ENCODE measurements around the gene MPIG6B.

Gene MPIG6B

DNA sequence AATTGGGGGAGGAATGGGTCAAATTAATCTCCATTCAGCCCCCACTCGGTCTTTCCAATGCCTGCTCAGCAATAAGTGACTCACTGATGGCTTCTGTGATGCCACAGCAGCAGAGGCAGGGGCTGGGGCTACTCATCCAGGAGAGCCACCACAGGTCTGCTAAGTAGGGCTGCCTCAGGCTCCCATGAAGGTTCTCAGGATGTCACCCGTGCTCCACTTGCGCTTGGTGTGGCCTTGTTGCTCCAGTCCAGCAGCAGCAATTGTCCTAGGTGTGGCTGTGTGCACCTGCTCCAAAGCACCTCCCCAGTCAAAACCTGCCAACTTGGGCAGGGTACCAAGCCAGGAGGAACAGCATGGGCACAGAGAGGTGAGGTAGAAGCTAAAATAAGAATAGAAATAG is 1.0 kb upstream of the MPIG6B start:
- no peak for FAIRE-seq

DNA sequence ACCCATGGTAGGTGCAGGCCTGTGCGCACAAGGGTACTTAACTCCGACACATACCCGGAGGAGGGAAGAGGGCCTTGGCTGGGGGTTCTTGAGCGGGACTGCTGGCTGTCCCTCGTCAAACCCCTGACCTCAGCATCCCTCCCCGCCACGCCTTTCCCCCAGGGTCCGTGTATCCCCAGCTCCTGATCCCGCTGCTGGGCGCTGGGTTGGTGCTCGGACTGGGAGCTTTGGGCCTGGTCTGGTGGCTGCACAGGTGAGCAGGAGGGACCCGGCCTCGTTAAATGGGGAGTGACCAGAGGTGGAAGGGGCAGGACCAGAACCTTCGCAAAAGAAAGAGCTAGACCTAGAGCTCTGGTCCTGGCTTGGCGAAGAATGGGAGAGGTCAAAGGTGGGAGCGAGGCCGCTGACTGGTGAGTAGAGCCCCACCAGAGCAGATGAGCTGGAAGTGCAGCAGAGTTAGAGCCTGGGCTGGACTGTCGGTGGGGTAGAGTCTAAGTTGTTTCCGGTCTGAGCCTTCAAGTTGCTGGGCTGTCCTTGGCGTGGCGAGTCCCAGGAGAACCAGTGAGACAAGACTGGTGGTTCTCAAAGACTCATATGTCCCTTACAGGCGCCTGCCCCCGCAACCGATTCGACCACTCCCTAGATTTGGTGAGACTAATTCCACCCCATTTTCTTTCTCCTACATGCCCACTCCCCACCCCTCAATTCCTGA is 963 bp downstream of the MPIG6B start:
- no peak for FAIRE-seq

DNA sequence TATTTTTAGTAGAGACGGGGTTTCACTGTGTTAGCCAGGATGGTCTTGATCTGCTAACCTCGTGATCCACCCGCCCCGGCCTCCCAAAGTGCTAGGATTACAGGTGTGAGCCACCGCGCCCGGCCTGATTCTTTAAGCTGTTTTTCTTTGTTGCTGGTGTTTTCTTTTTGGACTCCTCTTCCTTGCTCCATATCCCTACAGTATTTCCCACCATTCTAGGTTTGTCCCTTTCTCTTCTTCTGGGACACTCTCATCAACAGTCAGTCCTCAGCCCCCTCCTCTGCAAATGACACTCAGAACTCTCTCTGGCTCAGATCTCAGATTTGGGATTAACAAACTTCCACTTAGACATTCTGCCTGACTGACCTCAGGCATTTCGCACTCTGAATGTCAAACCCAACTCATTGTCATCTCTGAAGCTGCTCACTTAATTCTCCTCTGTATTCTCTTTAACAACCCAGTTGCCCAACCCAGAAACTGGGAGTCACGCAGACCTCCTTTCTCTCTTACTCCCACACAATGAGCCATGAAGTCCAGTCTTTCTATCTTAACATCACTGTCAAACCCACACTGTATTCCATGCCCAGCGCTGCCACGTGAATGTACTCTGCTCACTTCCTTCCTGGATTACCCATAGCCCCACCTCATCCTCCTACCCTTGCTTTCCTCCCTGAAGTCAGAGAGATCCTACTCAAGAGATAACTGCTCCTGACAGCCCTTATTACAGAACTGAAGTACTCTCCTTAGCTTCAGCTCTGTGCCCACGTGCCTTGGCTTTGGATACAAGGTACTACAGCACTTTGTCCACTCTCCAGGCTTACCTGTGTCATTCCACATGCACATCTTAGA is 2.6 kb downstream of the MPIG6B start:
- FAIRE-seq = no peak

DNA sequence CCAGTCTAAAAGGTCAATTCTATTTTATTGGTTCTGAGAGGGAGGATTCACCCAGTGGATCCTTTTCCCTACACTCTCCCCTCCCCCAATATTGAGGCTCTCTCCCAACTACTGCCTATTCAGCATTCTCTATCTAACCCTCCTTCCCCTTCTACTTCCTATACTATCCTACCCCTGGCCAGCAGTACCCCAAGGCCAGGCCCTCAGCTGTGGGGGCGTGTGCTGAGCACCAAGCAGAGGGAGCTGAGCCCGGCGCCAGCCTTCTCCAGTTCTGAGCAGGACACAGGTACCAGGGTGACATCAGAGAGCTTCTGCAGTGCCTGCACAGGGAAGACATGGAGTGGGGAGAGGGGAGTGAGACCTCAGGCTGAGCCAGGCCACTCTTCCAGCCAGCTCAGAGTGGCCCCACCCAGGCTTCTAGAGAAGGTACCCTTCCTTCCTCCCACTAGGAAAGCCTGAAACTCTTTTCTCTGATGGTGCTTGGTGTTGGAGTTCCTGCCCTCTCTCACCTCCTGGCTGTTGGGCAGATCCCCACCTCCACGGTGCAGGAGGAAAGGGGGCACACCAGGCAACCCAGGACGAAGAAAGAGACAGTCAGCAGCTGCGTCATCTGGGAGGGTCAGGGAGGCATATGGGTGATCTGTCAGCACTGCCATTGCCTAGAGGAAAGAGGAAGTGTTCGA is 4.0 kb downstream of the MPIG6B start:
- FAIRE-seq = no peak

DNA sequence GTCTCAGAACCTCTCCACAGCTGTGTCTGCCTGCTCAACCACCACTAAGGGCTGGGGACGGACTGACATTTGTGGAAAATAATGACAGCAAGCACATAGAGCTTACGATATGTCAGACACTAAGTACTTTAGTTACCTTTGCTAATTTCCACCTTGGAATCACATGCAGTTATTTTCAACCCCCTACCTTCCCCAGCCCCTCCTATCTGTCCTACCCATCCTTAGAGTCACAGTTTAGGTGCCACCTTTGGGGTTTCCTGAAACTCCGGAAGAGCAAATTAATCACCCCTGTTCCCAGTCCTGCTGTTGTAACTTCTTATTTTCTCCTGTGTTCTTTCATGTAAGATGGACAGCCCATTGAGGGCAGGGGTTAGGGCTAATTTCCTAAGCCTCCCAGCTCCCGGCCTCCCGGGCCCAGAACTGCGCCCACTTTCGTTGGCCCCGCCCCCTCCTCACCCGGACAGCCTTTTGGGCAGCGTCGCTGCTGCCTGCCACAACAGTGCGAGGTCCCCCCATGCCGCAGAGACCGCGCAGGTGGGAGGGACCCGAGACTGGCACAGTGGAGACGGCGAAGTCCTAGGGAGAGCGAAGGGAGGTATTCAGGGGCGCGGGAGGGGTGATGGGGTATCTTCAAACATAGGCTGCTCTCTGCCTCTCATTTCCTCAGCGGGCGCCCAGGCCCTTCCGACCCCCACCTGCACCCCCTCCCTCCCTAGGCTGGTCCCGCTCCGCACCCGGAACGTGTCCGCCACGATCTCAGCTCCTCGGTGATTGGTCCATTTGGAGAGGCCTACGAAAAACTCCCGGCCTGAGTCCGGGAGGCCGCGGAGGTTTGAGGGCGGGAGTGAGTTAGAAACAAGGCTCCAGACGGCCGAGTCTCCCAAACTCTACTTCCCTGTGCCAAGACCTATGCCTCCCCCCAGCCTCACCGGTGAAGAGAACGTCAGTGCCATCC is 4.8 kb downstream of the MPIG6B start:
- no peak for FAIRE-seq

DNA sequence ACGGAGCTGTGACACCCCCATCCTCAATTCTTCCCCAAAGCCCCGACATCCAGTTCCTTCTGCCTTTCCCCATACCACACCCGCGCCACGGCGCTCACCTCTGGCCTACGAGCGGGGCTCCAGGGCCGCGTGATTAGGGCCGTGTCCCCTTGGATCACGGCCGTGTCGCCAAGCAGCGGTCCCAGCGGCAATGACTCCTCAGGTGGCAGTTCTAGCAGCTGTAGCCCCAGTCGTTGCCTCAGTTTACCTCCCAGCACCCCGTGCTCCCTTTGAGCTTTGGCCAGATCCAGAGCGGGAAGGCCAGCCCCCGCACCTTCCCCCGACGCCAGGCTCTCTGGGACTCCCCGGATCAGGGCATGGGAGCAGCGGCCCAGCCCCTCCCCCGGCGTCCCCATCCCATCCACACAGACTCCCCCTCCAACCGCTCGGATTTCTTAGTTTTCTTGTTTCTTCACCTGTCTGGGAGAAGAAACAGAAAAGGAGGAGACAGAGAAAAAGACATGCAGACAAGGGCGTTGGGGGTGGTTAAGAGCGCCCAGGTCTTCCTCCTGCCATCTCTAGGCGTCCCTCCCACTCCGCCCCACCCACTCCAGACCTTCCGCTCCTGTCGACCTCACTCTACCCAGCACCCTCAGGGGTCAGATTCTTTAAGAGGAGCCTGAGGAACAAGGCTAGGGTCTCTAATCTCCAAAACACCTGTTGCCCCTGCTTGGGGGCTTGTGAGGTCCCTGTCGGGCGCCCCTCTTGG is 5.8 kb downstream of the MPIG6B start, which contains the start of gene DDAH2:
DDAH2 (minus strand) TSS at position 533 of the 748 bp plus-strand sequence; CDS start at position 395, 138 bp downstream.
- no peak for FAIRE-seq

DNA sequence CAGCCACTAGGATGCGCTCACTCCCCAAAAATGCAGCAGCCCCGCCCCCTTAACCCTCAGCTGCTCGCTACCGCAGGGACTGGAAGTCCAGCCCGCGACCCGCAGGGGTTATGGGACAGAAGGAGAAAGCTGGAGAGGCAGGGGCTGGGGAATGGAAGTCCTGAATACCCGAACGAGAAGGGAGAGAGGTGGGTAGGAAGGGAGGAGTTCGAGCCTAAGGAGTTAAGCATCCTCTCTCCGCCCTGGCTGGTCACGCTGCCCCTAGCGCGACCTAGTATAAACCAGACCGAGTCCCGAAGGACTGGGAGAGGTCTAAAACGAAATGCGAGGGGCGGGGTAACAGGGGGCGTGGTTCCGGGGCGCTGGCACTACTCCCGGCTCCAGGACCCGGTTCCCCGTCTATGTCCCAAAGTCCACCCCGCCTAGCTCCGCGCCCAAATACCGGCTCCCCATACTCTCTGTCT is 6.4 kb downstream of the MPIG6B start:
- FAIRE-seq = peak; percentile 37

DNA sequence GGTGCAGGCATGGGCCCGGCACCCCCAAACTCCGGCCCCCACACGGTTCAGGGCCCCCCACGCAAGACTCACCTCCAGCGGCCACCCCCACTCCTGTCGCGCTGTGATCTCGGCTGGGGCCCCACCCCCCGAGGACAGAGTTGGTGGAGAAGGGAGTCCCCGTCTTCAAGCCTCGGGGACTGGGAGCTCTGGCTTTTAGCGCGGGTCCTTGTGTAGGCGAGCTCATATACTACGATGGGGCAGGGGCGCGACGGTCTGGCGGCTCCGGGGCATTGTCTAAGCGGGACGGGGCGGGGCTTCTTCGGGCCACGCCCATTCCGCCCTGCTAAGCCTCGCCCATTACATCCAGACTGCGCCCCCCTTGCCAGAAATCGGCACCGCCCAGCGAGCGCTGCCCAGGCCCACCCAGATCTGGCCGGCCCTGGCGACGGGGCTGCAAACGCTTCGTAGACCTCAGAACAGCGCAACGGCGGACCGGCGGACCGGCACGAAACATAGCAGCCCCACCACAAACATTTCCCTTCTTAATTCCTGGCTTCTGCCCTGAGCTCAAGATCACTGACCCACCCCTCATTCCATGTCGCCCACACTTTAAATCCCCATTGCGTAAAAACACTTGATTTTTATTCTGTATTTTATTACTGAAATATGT is 6.9 kb downstream of the MPIG6B start:
- peak; percentile 8 for FAIRE-seq

DNA sequence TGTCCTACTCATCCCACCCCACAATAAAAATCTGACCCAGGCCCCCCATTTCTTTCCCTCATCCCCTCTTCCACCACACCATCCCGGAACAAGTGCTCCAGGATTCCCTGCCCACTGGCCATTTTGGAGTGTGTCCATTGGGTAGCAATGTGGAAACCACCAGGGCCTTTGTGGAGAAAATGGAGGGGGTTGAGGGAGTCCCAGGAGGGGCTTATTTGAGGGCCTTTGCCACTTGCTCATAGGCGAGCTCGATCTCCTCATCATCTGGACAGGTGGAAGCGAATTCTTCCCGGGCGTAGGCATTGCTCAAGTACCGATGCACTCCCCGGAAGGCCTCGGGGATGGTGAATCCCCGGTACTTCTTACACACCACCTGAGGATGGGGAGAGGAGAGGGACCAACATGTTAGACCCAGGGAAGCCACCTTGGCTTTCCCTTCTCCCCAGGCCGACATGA is 7.5 kb downstream of the MPIG6B start:
- FAIRE-seq = no peak

DNA sequence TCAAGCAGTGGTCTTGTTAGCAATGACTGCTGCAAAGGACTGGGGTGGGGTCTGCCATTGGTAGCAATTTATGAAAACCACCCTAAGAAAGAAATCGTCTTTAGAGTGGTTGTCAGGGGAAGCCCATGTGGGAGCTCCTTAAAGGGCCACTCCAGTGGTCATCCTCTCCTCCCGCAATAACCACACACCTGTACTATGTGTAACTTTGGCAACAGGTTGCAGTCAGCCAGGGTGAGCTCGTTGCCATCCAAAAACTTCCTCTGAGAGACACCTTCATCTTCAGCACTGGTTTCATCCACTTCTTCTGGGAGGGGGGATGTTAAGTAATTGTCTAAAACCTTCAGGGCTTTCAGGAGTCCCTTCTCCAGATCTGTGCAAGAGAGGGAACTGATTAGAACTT is 8.9 kb downstream of the MPIG6B start:
- FAIRE-seq = no peak

DNA sequence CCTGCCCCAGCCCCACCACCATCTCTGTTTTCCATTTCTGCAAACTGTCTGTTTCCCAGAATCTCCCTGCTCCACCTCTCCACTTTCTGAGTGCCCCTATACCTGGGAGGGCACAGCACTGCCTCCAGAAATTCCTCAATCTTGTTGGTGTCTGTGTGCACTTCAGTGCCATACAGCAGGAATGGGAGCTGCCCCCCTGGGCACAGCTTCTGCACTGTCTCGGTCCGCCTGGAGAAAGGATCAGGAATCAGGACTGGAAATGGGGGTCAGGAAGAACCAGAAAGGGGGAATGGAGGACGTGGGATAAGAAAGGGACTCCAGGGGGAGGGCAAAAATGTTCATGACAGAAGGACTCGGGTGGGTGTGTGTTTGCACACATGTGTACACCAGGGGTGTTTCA is 10.6 kb downstream of the MPIG6B start:
- FAIRE-seq = no peak

DNA sequence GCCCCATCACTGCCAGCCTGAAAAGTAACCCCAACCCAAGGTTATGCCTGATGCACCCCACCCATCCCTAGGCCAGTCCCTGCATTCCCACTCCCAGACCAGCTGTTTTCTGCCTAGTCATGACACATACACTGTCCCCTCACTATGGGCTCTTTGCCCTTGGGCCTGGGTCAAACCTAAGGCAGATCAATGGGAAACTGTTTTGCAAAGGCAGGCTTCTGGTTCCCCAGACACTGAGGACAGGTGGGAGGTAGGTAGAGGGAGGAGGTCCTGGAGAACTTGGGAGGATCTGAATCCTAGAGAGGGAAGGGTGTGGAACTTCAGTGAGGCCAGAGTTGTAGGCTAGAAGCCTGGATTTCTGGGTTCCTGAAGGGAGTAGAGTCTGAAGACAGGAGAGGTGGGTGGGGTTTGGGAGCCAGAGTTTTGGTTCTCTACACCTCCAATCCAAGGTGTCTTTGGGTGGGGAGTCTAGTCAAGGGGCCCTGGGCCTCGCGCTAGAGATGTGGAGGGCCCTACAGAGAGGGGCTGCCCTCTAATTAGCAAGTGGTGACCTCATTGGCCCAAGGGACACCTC is 11.2 kb downstream of the MPIG6B start:
- FAIRE-seq = no peak

DNA sequence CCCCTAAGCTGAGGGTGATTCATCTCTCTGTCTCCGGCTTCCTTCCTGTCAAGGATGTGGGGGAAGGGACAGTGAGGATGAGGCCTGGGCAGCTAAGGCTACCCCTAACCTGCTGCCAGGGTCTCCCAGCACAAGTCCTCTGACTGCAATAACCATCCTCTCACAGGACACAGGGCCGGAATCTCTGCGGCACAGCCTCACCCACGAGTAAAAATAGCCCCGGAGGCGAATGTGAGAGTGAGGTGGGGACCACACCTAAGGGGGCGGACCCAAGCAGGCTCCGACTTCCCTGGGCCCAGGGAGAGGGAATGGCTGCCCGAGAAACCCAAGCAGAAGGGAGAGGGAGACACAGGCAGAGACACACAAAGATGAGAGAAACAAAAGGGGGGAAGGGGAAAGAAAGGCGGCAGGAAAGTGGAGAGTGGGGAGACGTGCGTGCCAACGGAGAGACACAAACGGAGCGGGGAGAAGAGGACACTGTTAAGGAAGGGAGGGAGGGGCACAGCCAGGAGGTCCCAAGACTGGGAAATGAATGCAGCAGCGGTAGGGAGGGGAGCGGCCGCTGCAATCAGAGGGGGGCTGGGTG is 11.7 kb downstream of the MPIG6B start:
- no peak for FAIRE-seq

DNA sequence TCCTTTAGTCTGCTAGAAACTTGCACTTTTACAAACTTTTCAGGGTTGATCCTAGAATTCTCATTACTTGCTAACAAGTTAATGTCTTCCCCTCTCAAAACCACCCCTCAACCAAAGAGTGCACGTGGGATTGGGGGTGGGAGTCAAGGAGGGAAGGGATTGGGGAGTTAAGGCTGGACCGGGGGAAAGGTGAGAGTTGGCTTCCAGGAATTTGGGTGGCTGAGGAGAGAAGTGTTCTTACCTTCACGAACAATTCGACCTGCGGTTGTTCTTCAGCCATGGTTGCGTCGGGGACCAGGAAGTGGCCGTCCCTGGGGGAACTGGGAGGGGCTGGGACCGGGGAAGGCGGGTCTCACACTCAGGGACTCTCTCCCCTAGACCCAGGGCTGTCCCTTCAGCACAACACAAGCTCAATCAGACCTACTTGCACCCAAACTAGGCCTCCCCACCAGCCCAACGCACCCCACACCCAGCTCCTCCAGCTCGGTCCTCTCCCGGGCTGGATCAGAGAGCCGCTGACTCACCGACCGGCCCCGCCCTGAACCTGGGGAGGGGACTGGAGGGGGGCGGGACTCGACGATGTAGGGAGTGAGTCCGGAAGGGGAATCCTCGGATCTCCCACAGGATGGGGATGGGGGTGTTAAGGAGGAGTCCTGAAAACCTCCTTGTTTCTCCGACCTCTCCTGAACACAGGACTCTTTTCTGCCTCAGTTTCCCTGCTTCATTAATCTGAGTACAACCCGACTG is 13.0 kb downstream of the MPIG6B start, which contains the start of gene CLIC1:
CLIC1 (minus strand) TSS at position 510 of the 747 bp plus-strand sequence; CDS start at position 280, 230 bp downstream.
- FAIRE-seq = no peak

DNA sequence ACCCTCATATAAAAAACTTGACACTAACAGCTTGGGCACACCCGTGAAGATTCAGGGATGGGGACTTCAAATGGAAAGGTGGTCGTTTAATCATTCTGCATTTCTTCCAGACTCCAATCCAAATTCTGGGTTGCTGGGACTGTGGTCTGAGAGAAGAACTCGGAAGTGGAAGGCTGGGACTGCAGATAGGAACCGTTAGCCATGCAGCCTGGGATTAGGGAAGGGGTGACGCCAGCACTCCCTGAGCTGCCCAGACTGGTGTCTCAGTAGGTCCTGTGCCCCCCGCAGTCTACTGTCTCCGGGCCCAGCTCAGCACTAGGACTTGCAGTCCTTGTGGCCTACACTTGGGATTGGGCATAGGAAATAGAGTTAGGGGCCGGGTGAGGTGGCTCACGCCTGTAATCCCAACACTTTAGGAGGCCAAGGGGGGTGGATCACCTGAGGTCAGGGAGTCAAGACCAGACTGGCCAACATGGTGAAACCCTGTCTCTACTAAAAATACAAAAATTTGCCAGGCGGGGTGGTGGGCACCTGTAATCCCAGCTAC is 13.7 kb downstream of the MPIG6B start:
- no peak for FAIRE-seq

DNA sequence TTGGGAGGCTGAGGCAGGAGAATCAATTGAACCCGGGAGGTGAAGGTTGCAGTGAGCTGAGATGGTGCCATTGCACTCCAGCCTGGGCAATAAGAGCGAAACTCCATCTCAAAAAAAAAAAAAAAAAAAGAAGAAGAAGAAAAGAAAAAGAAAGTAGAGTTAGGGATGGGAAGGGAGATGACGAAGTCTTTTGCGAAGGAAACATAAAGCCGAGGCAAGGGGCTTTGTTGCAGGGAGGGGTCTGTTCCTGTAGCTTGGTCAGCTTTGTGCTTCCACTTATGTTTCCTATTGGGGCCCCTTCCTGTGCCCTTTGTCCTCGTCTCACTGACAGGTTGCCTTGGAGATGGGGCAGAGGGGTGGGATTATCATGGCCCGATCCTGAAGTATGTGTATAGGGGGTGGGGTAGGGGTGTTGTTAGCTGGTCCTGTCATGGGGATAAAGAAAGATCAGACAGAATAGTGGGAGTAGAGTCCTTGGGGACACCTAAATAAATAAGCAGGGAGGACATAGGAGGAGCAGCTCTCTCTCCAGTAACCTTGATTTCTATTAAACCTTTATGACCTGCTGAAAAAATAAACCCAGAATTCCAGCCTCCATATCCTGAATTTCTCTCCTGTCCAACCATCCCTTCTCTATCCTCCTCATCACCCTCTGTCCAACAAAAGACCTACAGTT is 14.3 kb downstream of the MPIG6B start:
- FAIRE-seq = no peak

DNA sequence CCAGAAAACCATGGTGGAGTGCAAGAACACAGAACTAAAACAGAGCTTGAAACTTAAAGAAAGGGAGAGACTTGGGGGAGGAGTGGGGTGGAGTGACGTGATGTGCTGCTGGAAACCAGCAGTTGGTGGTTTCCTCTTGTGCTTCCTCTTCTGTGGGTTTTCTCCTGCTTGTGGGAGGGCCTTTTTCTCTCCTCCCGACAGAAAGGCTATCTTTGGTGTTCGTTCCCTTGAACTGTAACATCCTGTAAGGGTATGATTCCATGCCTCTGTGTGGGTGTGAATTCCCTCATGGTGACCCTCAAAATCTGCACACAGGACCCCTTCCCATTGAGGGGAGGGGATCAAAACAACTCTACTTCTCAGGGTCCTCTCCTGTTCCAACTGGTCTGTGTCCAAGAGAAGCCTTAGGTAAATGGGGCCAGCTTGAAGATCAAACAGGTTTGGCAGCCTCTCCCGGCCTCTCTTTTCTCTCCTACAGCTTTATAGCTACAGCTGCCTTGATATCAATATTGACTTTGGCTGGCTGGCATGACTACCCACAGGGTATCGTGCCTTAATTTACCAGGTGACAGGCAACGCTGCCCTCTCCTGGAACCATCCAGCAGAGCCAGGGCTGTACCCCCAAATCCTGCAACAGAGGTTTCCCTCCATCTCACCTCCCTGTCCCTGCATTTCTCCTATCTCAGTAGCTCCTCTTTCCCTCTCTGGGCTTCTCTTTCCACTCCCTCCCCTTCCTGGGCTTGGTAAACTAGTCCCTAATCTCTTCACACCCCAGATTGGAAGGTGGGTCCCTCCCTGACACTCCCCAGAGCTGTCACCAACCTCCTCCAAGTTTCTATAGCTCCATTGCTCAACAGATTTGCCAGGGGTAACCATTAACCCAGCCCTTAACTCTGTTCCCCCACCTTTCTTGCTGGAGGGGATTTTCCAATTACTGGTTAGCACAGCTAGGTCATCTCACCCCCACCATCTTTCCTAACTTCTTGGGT is 15.1 kb downstream of the MPIG6B start:
- no peak for FAIRE-seq

All from endometrium (tissue), 2 donors.